GM18505 (cell line): ENCODE results near the gene ADGRL3.
"Not testable (repeated sequence)": the region's sequence is repeated elsewhere in the genome, so short reads cannot be mapped to it uniquely, and the experiment has no call there.

Experiments
- ATAC-seq: cut with Tn5 transposase; IDR thresholded peaks from one replicate; pipeline ENCODE4 v1.9.1; 2021; ENCODE audit not compliant: unreplicated experiment
- POLR2A ChIP-seq: IDR thresholded peaks from 4 replicates; pipeline ENCODE4 v1.6.1; 2011; ENCODE audit warnings: borderline replicate concordance; ENCODE audit not compliant: insufficient read depth, insufficient read length; ENCODE audit errors: extremely low read depth

Gene ADGRL3

GRCh38 chr4:61596606-61597340 is 396.6 kb downstream of the ADGRL3 start:
- no peak for TF ChIP-seq POLR2A

GRCh38 chr4:61603086-61603485 is 403.0 kb downstream of the ADGRL3 start:
- no peak for TF ChIP-seq POLR2A
- no peak for ATAC-seq

More at GRCh38 chr4:61596606-61597340, 396.6 kb downstream of the ADGRL3 start:
- ATAC-seq, result no peak

- TF ChIP-seq POLR2A, result no peak
- ATAC-seq, result no peak
These were observed 403.9 kb downstream of the ADGRL3 start for GRCh38 chr4:61604054-61604453.

GRCh38 chr4:61605984-61606383 is 405.9 kb downstream of the ADGRL3 start:
- no peak for ATAC-seq
- no peak for TF ChIP-seq POLR2A

GRCh38 chr4:61614231-61614630 is 414.1 kb downstream of the ADGRL3 start:
- no peak for ATAC-seq
- no peak for TF ChIP-seq POLR2A

- TF ChIP-seq POLR2A, result no peak
- ATAC-seq, result no peak
These were observed 419.4 kb downstream of the ADGRL3 start for GRCh38 chr4:61619528-61619927.

GRCh38 chr4:61628282-61628681 is 428.2 kb downstream of the ADGRL3 start:
- TF ChIP-seq POLR2A, result no peak
- no peak for ATAC-seq

- no peak for ATAC-seq
- TF ChIP-seq POLR2A, result no peak
These were observed 428.6 kb downstream of the ADGRL3 start for GRCh38 chr4:61628727-61629126.

- ATAC-seq, result no peak
- no peak for TF ChIP-seq POLR2A
These were observed 430.4 kb downstream of the ADGRL3 start for GRCh38 chr4:61630548-61630947.

GRCh38 chr4:61638591-61638990 is 438.5 kb downstream of the ADGRL3 start:
- ATAC-seq, result no peak

GRCh38 chr4:61646746-61647350 is 446.7 kb downstream of the ADGRL3 start:
- ATAC-seq, result not testable (repeated sequence)

More at GRCh38 chr4:61638591-61638990, 438.5 kb downstream of the ADGRL3 start:
- no peak for TF ChIP-seq POLR2A

- no peak for TF ChIP-seq POLR2A
- no peak for ATAC-seq
These were observed 448.1 kb downstream of the ADGRL3 start for GRCh38 chr4:61648264-61648663.

GRCh38 chr4:61657016-61657415 is 456.9 kb downstream of the ADGRL3 start:
- no peak for TF ChIP-seq POLR2A
- no peak for ATAC-seq

- TF ChIP-seq POLR2A, result no peak
- no peak for ATAC-seq
These were observed 461.8 kb downstream of the ADGRL3 start for GRCh38 chr4:61661960-61662359.

- TF ChIP-seq POLR2A, result no peak
These were observed 462.2 kb downstream of the ADGRL3 start for GRCh38 chr4:61662362-61662761.

GRCh38 chr4:61663310-61663709 is 463.2 kb downstream of the ADGRL3 start:
- ATAC-seq, result no peak

More at GRCh38 chr4:61662362-61662761, 462.2 kb downstream of the ADGRL3 start:
- ATAC-seq, result no peak

More at GRCh38 chr4:61663310-61663709, 463.2 kb downstream of the ADGRL3 start:
- TF ChIP-seq POLR2A, result no peak
